ENCODE measurements around the gene SAMD15.
"Not testable (repeated sequence)": the region's sequence is repeated elsewhere in the genome, so short reads cannot be mapped to it uniquely, and the experiment has no call there.

SAMD15 gene

GRCh38 chr14:77375973-77376770, 1.0 kb upstream of the SAMD15 start:
- DNase-seq (ENCODE audit: low spot score) = peak; percentile 25

GRCh38 chr14:77377502-77377844, 294 bp downstream of the SAMD15 start:
- DNase-seq (ENCODE audit: low spot score) = no peak

GRCh38 chr14:77378701-77379100, 1.5 kb downstream of the SAMD15 start:
- no peak for DNase-seq (ENCODE audit: low spot score)

GRCh38 chr14:77390188-77390587, 13.0 kb downstream of the SAMD15 start:
- DNase-seq (ENCODE audit: low spot score) = no peak

- no peak for DNase-seq (ENCODE audit: low spot score)
Measured at GRCh38 chr14:77400216-77400615, 23.0 kb downstream of the SAMD15 start.

- no peak for DNase-seq (ENCODE audit: low spot score)
Measured at GRCh38 chr14:77403768-77404167, 26.6 kb downstream of the SAMD15 start.

- no peak for DNase-seq (ENCODE audit: low spot score)
Measured at GRCh38 chr14:77406086-77406485, 28.9 kb downstream of the SAMD15 start.

GRCh38 chr14:77406718-77407117, 29.5 kb downstream of the SAMD15 start:
- no peak for DNase-seq (ENCODE audit: low spot score)

GRCh38 chr14:77407158-77407557, 30.0 kb downstream of the SAMD15 start:
- no peak for DNase-seq (ENCODE audit: low spot score)

GRCh38 chr14:77409131-77409533, 32.0 kb downstream of the SAMD15 start:
- DNase-seq (ENCODE audit: low spot score) = peak; percentile 25

- DNase-seq (ENCODE audit: low spot score) = not testable (repeated sequence)
Measured at GRCh38 chr14:77415403-77416030, 38.3 kb downstream of the SAMD15 start.

- DNase-seq (ENCODE audit: low spot score) = not testable (repeated sequence)
Measured at GRCh38 chr14:77416098-77416497, 38.9 kb downstream of the SAMD15 start.

GRCh38 chr14:77416836-77417235, 39.7 kb downstream of the SAMD15 start:
- DNase-seq (ENCODE audit: low spot score) = no peak

- DNase-seq (ENCODE audit: low spot score) = no peak
Measured at GRCh38 chr14:77421201-77421600, 44.0 kb downstream of the SAMD15 start.

- no peak for DNase-seq (ENCODE audit: low spot score)
Measured at GRCh38 chr14:77423423-77423822, 46.2 kb downstream of the SAMD15 start, which contains the start of gene NOXRED1. Gene NOXRED1 (minus strand): TSS chr14:77423523. CDS start chr14:77422889, 634 bp downstream.

GRCh38 chr14:77424862-77425261, 47.7 kb downstream of the SAMD15 start:
- DNase-seq (ENCODE audit: low spot score) = no peak

- no peak for DNase-seq (ENCODE audit: low spot score)
Measured at GRCh38 chr14:77426396-77426795, 49.2 kb downstream of the SAMD15 start.

GRCh38 chr14:77436042-77436441, 58.9 kb downstream of the SAMD15 start:
- no peak for DNase-seq (ENCODE audit: low spot score)

GRCh38 chr14:77438596-77438995, 61.4 kb downstream of the SAMD15 start:
- DNase-seq (ENCODE audit: low spot score) = no peak

- DNase-seq (ENCODE audit: low spot score) = no peak
Measured at GRCh38 chr14:77439861-77440260, 62.7 kb downstream of the SAMD15 start.
